ENCODE measurements around the gene SOX2.

GRCh38 chr3:181711325-181712135 lies at the start of gene SOX2:
- no peak for TF ChIP-seq YY1 (IDR thresholded peaks at IDR 0.05; ENCODE audit: insufficient read depth, insufficient read length)
- no peak for TF ChIP-seq ZNF274 (IDR thresholded peaks at IDR 0.05; ENCODE audit: low read depth, low read length)
